Thoracic aorta (tissue), 2 donors: ENCODE data around the gene POU2AF1. TPM values are rescaled to one million over a fixed set of nuclear protein-coding genes. Genes with fewer than 3 reads are reported as not detected.

Experiments used
- ATAC-seq: fragments of 150-250 bp; one replicate; pipeline ENCODE4 v1.8.0; 2017; ENCODE audit warnings: low read depth; ENCODE audit not compliant: insufficient number of reproducible peaks, low FRiP score
- DNase-seq: peaks from one replicate; pipeline ENCODE4 v3.0.0-alpha.2; 2020; ENCODE audit warnings: low spot score
- H3K27ac ChIP-seq, 2 donors: fragments of 200-600 bp; sonication (generic); 1 replicate in 1 of 2; 2 replicates in 1 of 2; pipeline ENCODE4 v1.5.1; 2016; ENCODE audit warnings: mild to moderate bottlenecking in 2 of 2, moderate library complexity in 2 of 2
- H3K27me3 ChIP-seq: fragments of 200-600 bp; sonication (generic); replicated peaks from 2 replicates; pipeline ENCODE4 v1.6.0; 2016; ENCODE audit warnings: mild to moderate bottlenecking; ENCODE audit not compliant: insufficient read depth
- H3K36me3 ChIP-seq: fragments of 200-600 bp; sonication (generic); one replicate; pipeline ENCODE4 v1.5.1; 2016
- H3K4me1 ChIP-seq, 2 donors: fragments of 200-600 bp; sonication (generic); 1 replicate in 1 of 2; 2 replicates in 1 of 2; pipeline versions ENCODE4 v1.5.1 to v1.6.0; 2016; ENCODE audit warnings: low read depth in 2 of 2, mild to moderate bottlenecking in 1 of 2; ENCODE audit not compliant: control insufficient read depth in 1 of 2
- H3K4me3 ChIP-seq: fragments of 200-600 bp; sonication (generic); 2 replicates; pipeline ENCODE4 v1.5.1; 2016; ENCODE audit warnings: mild to moderate bottlenecking
- H3K9me3 ChIP-seq: fragments of 200-600 bp; sonication (generic); 2 replicates; pipeline ENCODE4 v1.5.1; 2016
- CTCF ChIP-seq: fragments of 200-600 bp; sonication (generic); IDR thresholded peaks from one replicate; pipeline ENCODE4 v1.5.1; 2019; ENCODE audit warnings: antibody characterized with exemption
- total RNA-seq, 2 donors: library from RNA; depleted of rRNA; stranded (reverse); fragments of >200 nt; gene quantifications; one replicate each; pipeline versions ENCODE4 v1.1.0 to v1.2.3, GENCODE V29; 2016

Gene POU2AF1
- total RNA-seq, 2 donors from 2014 or later, result not detected

GRCh38 chr11:111414267-111414931 lies 35.3 kb upstream of the POU2AF1 start:
- peaks cover 6 to 25% of the 10 kb centered on the region in 2 donors for H3K4me1 ChIP-seq
- H3K4me3 ChIP-seq, result no peak overlapping the region
- no peaks in the 10 kb centered on the region for H3K36me3 ChIP-seq
- no peak for ATAC-seq
- H3K27ac ChIP-seq, result no peak overlapping the region
- no peaks in the 10 kb centered on the region for H3K27me3 ChIP-seq
- TF ChIP-seq CTCF, result no peak
- H3K9me3 ChIP-seq, result no peaks in the 10 kb centered on the region
- no peak for DNase-seq

GRCh38 chr11:111413849-111414248 lies 34.8 kb upstream of the POU2AF1 start:
- no peak for ATAC-seq
- Histone ChIP-seq H3K4me3 (no peak overlapping the region), H3K27me3 (no peaks in the 10 kb centered on the region), H3K27ac (no peak overlapping the region), H3K4me1 (peaks cover 2 to 19% of the 10 kb centered on the region in 2 donors), H3K9me3 (no peaks in the 10 kb centered on the region), H3K36me3 (no peaks in the 10 kb centered on the region)
- DNase-seq, result no peak
- no peak for TF ChIP-seq CTCF

GRCh38 chr11:111412293-111412692 lies 33.2 kb upstream of the POU2AF1 start:
- ATAC-seq, result no peak
- no peak overlapping the region for H3K4me3 ChIP-seq

GRCh38 chr11:111411456-111411855 lies 32.4 kb upstream of the POU2AF1 start:
- no peak for ATAC-seq
- no peak for TF ChIP-seq CTCF
- no peaks in the 10 kb centered on the region for H3K4me1 ChIP-seq
- no peak for DNase-seq
- H3K4me3 ChIP-seq, result no peak overlapping the region
- no peak overlapping the region for H3K27ac ChIP-seq
- H3K36me3 ChIP-seq, result no peaks in the 10 kb centered on the region
- no peaks in the 10 kb centered on the region for H3K9me3 ChIP-seq
- H3K27me3 ChIP-seq, result no peaks in the 10 kb centered on the region

More at GRCh38 chr11:111412293-111412692, 33.2 kb upstream of the POU2AF1 start:
- H3K27me3 ChIP-seq, result no peaks in the 10 kb centered on the region
- peaks cover 0 to 4% of the 10 kb centered on the region in 2 donors for H3K4me1 ChIP-seq
- no peak overlapping the region for H3K27ac ChIP-seq
- no peaks in the 10 kb centered on the region for H3K36me3 ChIP-seq
- TF ChIP-seq CTCF, result no peak
- no peaks in the 10 kb centered on the region for H3K9me3 ChIP-seq
- DNase-seq, result no peak

- no peak for DNase-seq
- Histone ChIP-seq H3K36me3 (no peaks in the 10 kb centered on the region), H3K27me3 (no peaks in the 10 kb centered on the region), H3K4me1 (no peaks in the 10 kb centered on the region), H3K27ac (no peak overlapping the region), H3K4me3 (no peak overlapping the region), H3K9me3 (no peaks in the 10 kb centered on the region)
- no peak for TF ChIP-seq CTCF
- no peak for ATAC-seq
Measured at GRCh38 chr11:111410951-111411350, 31.9 kb upstream of the POU2AF1 start.
